Thyroid gland (tissue), 4 donors: ENCODE results near the gene PNPLA6. TPM values are rescaled to one million over a fixed set of nuclear protein-coding genes. Genes with fewer than 3 reads are reported as not detected.

Source experiments
- DNase-seq, 2 donors: peaks; one replicate each; pipeline ENCODE4 v3.0.0-alpha.2; 2019
- H3K27ac ChIP-seq, 3 donors: fragments of 200-600 bp; sonication (generic); 1 replicate in 2 of 3; 2 replicates in 1 of 3; pipeline ENCODE4 v1.5.1; 2016 to 2019; ENCODE audit warnings: mild to moderate bottlenecking in 1 of 3, moderate library complexity in 1 of 3
- H3K27me3 ChIP-seq: fragments of 200-600 bp; sonication (generic); one replicate; pipeline ENCODE4 v1.5.1; 2019
- H3K36me3 ChIP-seq, 2 donors: fragments of 200-600 bp; sonication (generic); one replicate each; pipeline ENCODE4 v1.5.1; 2016 to 2019
- H3K4me1 ChIP-seq, 2 donors: fragments of 200-600 bp; sonication (generic); one replicate each; pipeline ENCODE4 v1.5.1; 2017 to 2019
- H3K4me3 ChIP-seq, 3 donors: fragments of 200-600 bp; sonication (generic); replicated peaks in 1 of 3; 1 replicate in 2 of 3; 2 replicates in 1 of 3; pipeline ENCODE4 v1.5.1; 2016; ENCODE audit warnings: mild to moderate bottlenecking in 1 of 3
- H3K9me3 ChIP-seq: fragments of 200-600 bp; sonication (generic); one replicate; pipeline ENCODE4 v1.5.1; 2017
- CTCF ChIP-seq, 6 experiments: fragments of 200-600 bp in 3 of 6; fragments of 450-650 bp in 3 of 6; sonication (generic) in 3 of 6; IDR thresholded peaks; one replicate each; pipeline ENCODE4 v1.5.1; 2016 to 2019; ENCODE audit warnings: antibody characterized with exemption in 6 of 6, mild to moderate bottlenecking in 2 of 6, inconsistent platforms in 1 of 6, moderate library complexity in 1 of 6
- POLR2A ChIP-seq, 2 donors: fragments of 450-650 bp; IDR thresholded peaks; one replicate each; pipeline ENCODE4 v1.6.1; 2017; ENCODE audit warnings: antibody characterized with exemption in 2 of 2, mild to moderate bottlenecking in 2 of 2, moderate library complexity in 1 of 2
- WGBS, 2 donors: methylation state at CpG; one replicate each; pipeline ENCODE4 v1.1.5; 2017; 5-methylcytosine and 5-hydroxymethylcytosine counted together
- intact Hi-C: fragments of 100-400 bp; cut with DNase I; formaldehyde crosslinking; loops from one replicate; pipeline ENCODE4 v1.15.1; 2023
- total RNA-seq, 4 donors: library from RNA; depleted of rRNA; stranded (reverse); fragments of >200 nt; gene quantifications; one replicate each; pipeline ENCODE4 v1.2.3, GENCODE V29; 2016

PNPLA6 gene
- total RNA-seq, 4 donors from 2014 or later: 53.2 to 93.9 (median 84.1) TPM

- H3K36me3 ChIP-seq: peaks cover 52 to 55% of the 10 kb centered on the region in 2 donors
- 93 to 94% methylated on average over 13 to 15 of the region's 28 CpGs for WGBS, 2 donors
- no peak for DNase-seq
Observed at GRCh38 chr19:7554565-7554964, 19.0 kb downstream of the PNPLA6 start.

GRCh38 chr19:7554990-7555864 is 19.7 kb downstream of the PNPLA6 start:
- H3K9me3 ChIP-seq: no peaks in the 10 kb centered on the region
- no peaks in the 10 kb centered on the region for H3K27me3 ChIP-seq
- H3K36me3 ChIP-seq: peaks cover 52 to 55% of the 10 kb centered on the region in 2 donors
- DNase-seq: no peak
- H3K27ac ChIP-seq: no peak overlapping the region
- WGBS, 2 donors: 75 to 84% methylated on average over 39 to 50 of the region's 62 CpGs
- intact Hi-C loops: no loop called here
- H3K4me3 ChIP-seq: no peak overlapping the region
- no peaks in the 10 kb centered on the region for H3K4me1 ChIP-seq
- TF ChIP-seq CTCF (IDR thresholded peaks at IDR 0.05) (no peak), POLR2A (IDR thresholded peaks at IDR 0.05) (no peak)

More at GRCh38 chr19:7554565-7554964, 19.0 kb downstream of the PNPLA6 start:
- no peak for TF ChIP-seq CTCF (IDR thresholded peaks at IDR 0.05)
- TF ChIP-seq POLR2A (IDR thresholded peaks at IDR 0.05): no peak
- H3K4me3 ChIP-seq: no peak overlapping the region
- H3K27ac ChIP-seq: no peak overlapping the region
- intact Hi-C loops: no loop called here
- H3K4me1 ChIP-seq: no peaks in the 10 kb centered on the region
- H3K9me3 ChIP-seq: no peaks in the 10 kb centered on the region
- no peaks in the 10 kb centered on the region for H3K27me3 ChIP-seq

GRCh38 chr19:7556696-7557315 is 21.3 kb downstream of the PNPLA6 start:
- Histone ChIP-seq H3K27me3 (no peaks in the 10 kb centered on the region), H3K9me3 (no peaks in the 10 kb centered on the region), H3K27ac (no peak overlapping the region), H3K4me1 (no peaks in the 10 kb centered on the region), H3K4me3 (no peak overlapping the region), H3K36me3 (peaks cover 52% of the 10 kb centered on the region in 2 donors)
- WGBS, 2 donors: 95 to 96% methylated on average over 34 to 43 of the region's 54 CpGs
- DNase-seq: no peak
- no peak for TF ChIP-seq CTCF (IDR thresholded peaks at IDR 0.05)
- TF ChIP-seq POLR2A (IDR thresholded peaks at IDR 0.05): no peak
- intact Hi-C loops: no loop called here

GRCh38 chr19:7558667-7559066 is 23.1 kb downstream of the PNPLA6 start:
- no peak for DNase-seq
- TF ChIP-seq POLR2A (IDR thresholded peaks at IDR 0.05) (no peak), CTCF (IDR thresholded peaks at IDR 0.05) (no peak)
- peaks cover 51 to 52% of the 10 kb centered on the region in 2 donors for H3K36me3 ChIP-seq
- H3K27ac ChIP-seq: no peak overlapping the region
- H3K27me3 ChIP-seq: no peaks in the 10 kb centered on the region
- no peaks in the 10 kb centered on the region for H3K9me3 ChIP-seq
- intact Hi-C loops: no loop called here
- no peaks in the 10 kb centered on the region for H3K4me1 ChIP-seq
- WGBS, 2 donors: 91% methylated on average over 13 to 18 of the region's 18 CpGs
- H3K4me3 ChIP-seq: no peak overlapping the region

- intact Hi-C loops: no loop called here
- no peak overlapping the region for H3K4me3 ChIP-seq
- no peak for DNase-seq
- 72 to 80% methylated on average over 4 of the region's 4 CpGs for WGBS, 2 donors
- no peaks in the 10 kb centered on the region for H3K4me1 ChIP-seq
- no peaks in the 10 kb centered on the region for H3K9me3 ChIP-seq
- H3K27me3 ChIP-seq: no peaks in the 10 kb centered on the region
- no peak overlapping the region for H3K27ac ChIP-seq
- peaks cover 47 to 49% of the 10 kb centered on the region in 2 donors for H3K36me3 ChIP-seq
- no peak for TF ChIP-seq POLR2A (IDR thresholded peaks at IDR 0.05)
- TF ChIP-seq CTCF (IDR thresholded peaks at IDR 0.05): no peak
Observed at GRCh38 chr19:7559102-7559501, 23.6 kb downstream of the PNPLA6 start.
